Lower lobe of right lung (tissue), 2 donors: ENCODE measurements around the gene ERFL. TPM values are rescaled to one million over a fixed set of nuclear protein-coding genes. Genes with fewer than 3 reads are reported as not detected.
"Not testable (repeated sequence)": the region's sequence is repeated elsewhere in the genome, so short reads cannot be mapped to it uniquely, and the experiment has no call there.

ENCODE experiments used
- ATAC-seq, 2 donors: fragments of 200-7000 bp; cut with Tn5 transposase; one replicate each; pipeline ENCODE4 v1.9.1; 2020 to 2022; ENCODE audit warnings: mild to moderate bottlenecking in 2 of 2, moderate library complexity in 2 of 2
- DNase-seq: peaks from one replicate; pipeline ENCODE4 v3.0.0-alpha.2; 2020
- H3K27ac ChIP-seq: fragments of 200-600 bp; one replicate; pipeline ENCODE4 v1.8.0; 2022
- H3K27me3 ChIP-seq: fragments of 200-600 bp; one replicate; pipeline ENCODE4 v1.8.0; 2022; ENCODE audit warnings: low read depth
- H3K36me3 ChIP-seq: fragments of 200-600 bp; one replicate; pipeline ENCODE4 v1.8.0; 2022; ENCODE audit warnings: mild to moderate bottlenecking
- H3K4me1 ChIP-seq: fragments of 200-600 bp; one replicate; pipeline ENCODE4 v1.8.0; 2022
- H3K4me3 ChIP-seq: fragments of 200-600 bp; one replicate; pipeline ENCODE4 v1.8.0; 2022; ENCODE audit warnings: mild to moderate bottlenecking
- H3K9me3 ChIP-seq: fragments of 200-600 bp; one replicate; pipeline ENCODE4 v1.8.0; 2022
- CTCF ChIP-seq: fragments of 200-600 bp; IDR thresholded peaks from one replicate; pipeline ENCODE4 v1.8.0; 2022; ENCODE audit warnings: antibody characterized with exemption, mild to moderate bottlenecking
- intact Hi-C: fragments of 100-400 bp; cut with DNase I; formaldehyde crosslinking; loops from one replicate; pipeline ENCODE4 v1.11.0; 2022
- total RNA-seq: library from RNA; stranded (reverse); fragmentation: NEBNext Ultra II Directional; extraction: Animal tissue kit (Norgen Biotek cat#: 25700); gene quantifications from one replicate; pipeline ENCODE4 v1.2.1, GENCODE V29; 2021
- donor health status: DM: no; HTN: yes; CAD: no; lungs with severe emphysema.

ERFL gene
- total RNA-seq, 1 donor from 2014 or later: 0.41 TPM

DNA sequence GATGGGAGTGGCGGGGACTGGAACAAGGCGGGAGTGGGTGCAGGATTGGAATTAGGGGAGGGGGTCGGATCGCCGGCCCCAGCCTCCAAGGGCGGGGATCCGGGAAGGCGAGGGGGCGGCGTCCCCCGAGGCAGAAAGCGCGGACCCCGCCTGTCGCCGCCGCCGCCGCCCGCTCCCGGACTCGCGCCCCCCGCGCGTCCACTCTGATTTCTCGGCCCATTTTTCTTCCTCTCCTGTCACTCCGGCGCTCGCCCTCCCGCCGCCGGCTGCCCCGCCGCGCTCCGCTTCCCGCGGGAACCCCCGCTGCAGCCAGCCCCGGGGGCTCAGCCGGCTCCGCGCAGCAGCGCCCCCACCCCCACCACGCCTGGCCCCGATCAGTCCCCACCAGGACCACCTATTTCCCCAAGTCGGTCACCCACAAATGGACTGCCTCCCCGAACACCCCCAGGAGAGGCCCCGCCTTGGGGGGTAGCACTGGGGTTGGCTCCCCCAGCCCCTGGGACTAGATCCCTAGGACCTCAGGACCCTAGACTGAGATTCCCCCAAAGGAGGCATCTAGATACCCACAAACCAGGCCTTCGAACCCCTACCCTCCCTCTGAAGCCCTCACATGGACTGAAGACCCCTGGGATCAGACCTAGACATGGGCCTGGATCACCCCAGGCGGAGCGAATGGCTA, 12.6 kb upstream of the ERFL start:
- Histone ChIP-seq H3K4me3 (peak overlapping the region; percentile 52), H3K36me3 (no peaks in the 10 kb centered on the region), H3K9me3 (no peaks in the 10 kb centered on the region), H3K4me1 (peaks cover 15% of the 10 kb centered on the region), H3K27ac (no peak overlapping the region), H3K27me3 (peaks cover 27% of the 10 kb centered on the region)
- no peak for DNase-seq
- intact Hi-C loops: no loop called here
- no peak for TF ChIP-seq CTCF
- ATAC-seq: peak in 1 of 2 donors; percentile 3

DNA sequence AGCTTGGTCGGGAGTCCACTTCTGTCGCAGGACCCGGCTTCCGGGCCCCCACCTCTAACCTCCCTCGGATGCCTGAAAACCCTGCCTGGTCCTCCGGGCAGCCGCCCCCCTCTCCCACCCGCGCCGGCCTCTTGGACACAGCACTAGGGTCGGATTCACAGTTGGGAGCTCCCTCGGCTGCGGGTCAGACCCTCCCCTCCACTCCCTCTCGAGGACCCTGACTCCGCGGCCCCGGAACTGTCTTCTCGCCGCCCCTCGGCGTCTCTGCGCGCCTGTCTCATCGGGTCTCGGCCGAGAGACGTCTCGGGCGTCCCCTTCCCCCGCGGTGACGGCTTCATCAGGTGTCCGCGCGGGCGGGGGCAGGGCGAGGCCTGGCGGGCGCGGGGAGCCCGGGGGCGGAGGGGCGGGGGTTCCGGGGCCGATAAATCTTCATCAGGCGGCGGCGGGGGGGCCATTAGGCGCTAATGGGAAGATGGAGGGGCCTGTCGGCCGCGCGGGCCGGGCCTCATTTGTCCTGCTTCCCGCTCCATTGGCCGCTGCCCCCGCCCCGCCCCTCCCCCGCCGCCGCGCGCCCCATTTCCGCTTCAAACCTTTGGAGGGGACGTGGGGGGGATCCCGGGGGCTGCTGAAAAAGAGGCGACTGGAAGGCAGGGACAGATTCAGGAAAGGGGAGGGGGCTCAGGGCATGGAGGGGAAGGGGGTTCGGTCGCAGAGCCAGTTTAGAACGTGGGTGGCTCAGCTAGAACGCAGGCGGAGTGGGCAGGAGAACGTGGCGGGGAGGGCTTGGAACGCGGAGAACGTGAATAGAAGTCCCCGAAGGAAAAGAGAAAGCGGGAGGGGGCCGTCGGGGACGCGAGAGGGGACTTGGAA, 11.8 kb upstream of the ERFL start:
- DNase-seq (peak; percentile 62), ATAC-seq (peak; percentile 56 to 59)
- H3K9me3 ChIP-seq: no peaks in the 10 kb centered on the region
- peaks cover 34% of the 10 kb centered on the region for H3K27me3 ChIP-seq
- intact Hi-C loops: loop anchor here (10.0 kb wide), 1 partner anchor 55 kb away; the partner anchor contains the start of gene ARHGEF1
- H3K27ac ChIP-seq: no peak overlapping the region
- peak overlapping the region; percentile 52 for H3K4me3 ChIP-seq
- no peak for TF ChIP-seq CTCF
- no peaks in the 10 kb centered on the region for H3K36me3 ChIP-seq
- H3K4me1 ChIP-seq: peaks cover 15% of the 10 kb centered on the region

DNA sequence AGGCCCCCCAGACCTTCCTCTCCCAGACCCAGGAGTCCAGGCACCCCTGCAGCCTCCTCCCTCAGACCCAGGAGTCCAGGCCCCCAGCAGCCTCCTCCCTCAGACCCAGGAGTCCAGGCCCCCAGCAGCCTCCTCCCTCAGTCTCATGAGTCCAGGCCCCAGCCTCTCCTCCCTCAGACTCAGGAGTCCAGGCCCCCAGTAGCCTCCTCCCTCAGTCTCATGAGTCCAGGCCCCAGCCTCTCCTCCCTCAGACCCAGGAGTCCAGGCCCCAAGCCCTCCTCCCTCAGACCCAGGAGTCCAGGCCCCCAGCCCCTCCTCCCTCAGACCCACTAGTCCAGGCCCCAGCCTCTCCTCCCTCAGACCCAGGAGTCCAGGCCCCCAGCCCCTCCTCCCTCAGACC, 11.0 kb upstream of the ERFL start:
- intact Hi-C loops: loop anchor here (10.0 kb wide), 1 partner anchor 54 kb away; the partner anchor contains the start of gene ARHGEF1
- H3K4me3 ChIP-seq, DNase-seq, H3K9me3 ChIP-seq, H3K36me3 ChIP-seq, ATAC-seq, H3K27ac ChIP-seq: not testable (repeated sequence)
- Histone ChIP-seq H3K27me3 (peaks cover 36% of the 10 kb centered on the region), H3K4me1 (peaks cover 15% of the 10 kb centered on the region)

DNA sequence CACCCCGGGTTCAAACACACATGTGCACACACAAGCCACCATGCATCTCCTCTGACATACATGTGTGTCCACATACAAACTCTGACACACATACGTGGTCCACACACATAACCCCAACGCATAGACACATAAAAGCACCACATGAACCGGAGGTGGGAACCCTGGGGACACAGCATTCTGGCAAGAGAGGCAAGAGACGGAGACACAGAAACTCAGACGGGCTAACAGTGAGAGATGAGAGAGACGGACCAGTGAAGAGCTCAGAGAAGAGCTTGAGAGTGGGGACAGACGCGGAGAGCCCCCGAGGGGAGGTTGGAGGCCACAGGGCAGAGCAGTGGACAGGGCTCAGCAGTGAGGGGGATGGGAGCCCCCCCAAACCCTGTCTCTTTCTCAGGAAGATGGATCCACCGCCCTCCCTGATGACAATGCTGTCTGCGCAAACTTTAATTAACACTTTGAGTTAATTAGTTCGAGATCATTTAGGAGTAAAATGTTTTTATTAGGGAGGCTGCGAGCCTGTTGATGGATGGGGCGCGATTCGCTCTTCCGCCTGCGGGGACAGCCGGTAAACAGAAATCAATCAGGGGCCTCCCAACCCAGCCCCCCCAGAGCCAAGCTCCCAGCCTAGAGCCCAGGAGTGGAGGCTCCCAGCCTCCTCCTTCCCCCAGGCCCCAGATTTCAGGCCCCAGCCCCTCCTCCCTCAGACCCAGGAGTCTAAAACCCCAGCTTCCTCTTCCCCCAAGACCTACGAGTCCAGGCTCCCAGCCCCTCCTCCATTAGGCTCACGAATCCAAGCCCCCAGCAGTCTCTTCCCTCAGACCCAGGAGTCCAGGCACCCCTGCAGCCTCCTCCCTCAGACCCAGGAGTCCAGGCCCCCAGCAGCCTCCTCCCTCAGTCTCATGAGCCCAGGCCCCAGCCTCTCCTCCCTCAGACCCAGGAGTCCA, 9.5 kb upstream of the ERFL start:
- Histone ChIP-seq H3K4me3 (no peak overlapping the region), H3K27ac (no peak overlapping the region), H3K9me3 (no peaks in the 10 kb centered on the region), H3K36me3 (no peaks in the 10 kb centered on the region), H3K4me1 (peaks cover 15% of the 10 kb centered on the region), H3K27me3 (peaks cover 36% of the 10 kb centered on the region)
- TF ChIP-seq CTCF: no peak
- intact Hi-C loops: loop anchor here (10.0 kb wide), 1 partner anchor 53 kb away; the partner anchor contains the start of gene ARHGEF1
- DNase-seq (no peak), ATAC-seq (no peak)

DNA sequence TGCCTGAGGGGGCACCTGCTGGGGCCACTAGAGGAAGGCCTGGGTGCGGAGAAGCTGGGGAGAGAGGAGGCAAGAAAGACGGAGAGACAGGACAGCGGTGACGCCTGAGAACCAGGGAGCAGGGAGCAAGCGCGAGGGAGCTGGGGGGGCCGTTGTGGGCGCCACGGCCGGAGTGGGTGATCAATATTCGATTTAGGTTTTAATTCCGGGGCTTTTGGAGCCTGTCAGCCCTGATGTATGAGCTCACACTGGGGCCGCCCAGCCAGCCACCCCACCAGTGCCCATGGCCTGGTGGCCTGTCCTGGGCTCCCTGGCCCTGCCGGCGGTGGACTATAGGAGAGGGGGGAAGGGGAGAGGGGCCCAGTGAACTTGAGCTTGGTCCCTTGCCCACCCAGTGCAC, 8.7 kb upstream of the ERFL start:
- no peaks in the 10 kb centered on the region for H3K9me3 ChIP-seq
- H3K27me3 ChIP-seq: peaks cover 41% of the 10 kb centered on the region
- TF ChIP-seq CTCF: no peak
- DNase-seq (no peak), ATAC-seq (no peak)
- H3K4me3 ChIP-seq: no peak overlapping the region
- H3K27ac ChIP-seq: no peak overlapping the region
- intact Hi-C loops: loop anchor here (10.0 kb wide), 1 partner anchor 52 kb away; the partner anchor contains the start of gene ARHGEF1
- no peaks in the 10 kb centered on the region for H3K36me3 ChIP-seq
- H3K4me1 ChIP-seq: peaks cover 15% of the 10 kb centered on the region
